ENCODE data around the gene TTC28. TPM values are rescaled to one million over a fixed set of nuclear protein-coding genes. Genes with fewer than 3 reads are reported as not detected.

TTC28 gene
- total RNA-seq, 1 experiment from 2014 or later: not detected

- TF ChIP-seq CTCF (IDR thresholded peaks at IDR 0.05; ENCODE audit: unreplicated experiment): no peak
- BruUV-seq (replicated peaks): no TSS peak
- no peak overlapping the region for H3K4me3 Mint-ChIP-seq (ENCODE audit: unreplicated experiment)
- no peak for DNase-seq (ENCODE audit: unreplicated experiment)
- peaks cover 9% of the 10 kb centered on the region for H3K4me1 Mint-ChIP-seq (ENCODE audit: insufficient read depth, unreplicated experiment)
- H3K36me3 Mint-ChIP-seq (ENCODE audit: insufficient read depth, unreplicated experiment): peaks cover 5% of the 10 kb centered on the region
- no peak overlapping the region for H3K27ac Mint-ChIP-seq (ENCODE audit: low read depth, unreplicated experiment)
- H3K9me3 Mint-ChIP-seq (ENCODE audit: unreplicated experiment): no peaks in the 10 kb centered on the region
- intact Hi-C loops (cut with micrococcal nuclease): no loop called here
- POLR2A ChIA-PET: interaction anchor here (0.5 kb wide), 1 partner anchor 37 kb away, joined by 5 read pairs; no protein-coding TSS in a partner anchor
- H3K27me3 Mint-ChIP-seq (ENCODE audit: insufficient read depth, unreplicated experiment): no peaks in the 10 kb centered on the region
- CTCF ChIA-PET: interaction anchor here (0.6 to 1.1 kb wide), 5 partner anchors 11 to 1801 kb away, joined by 3 read pairs; no protein-coding TSS in a partner anchor
These were observed 568.0 kb downstream of the TTC28 start for GRCh38 chr22:28111501-28112189.

GRCh38 chr22:28108851-28109250 lies 570.8 kb downstream of the TTC28 start:
- intact Hi-C loops (cut with micrococcal nuclease): no loop called here
- Mint-ChIP-seq H3K36me3 (ENCODE audit: insufficient read depth, unreplicated experiment) (peaks cover 5% of the 10 kb centered on the region), H3K4me3 (ENCODE audit: unreplicated experiment) (no peak overlapping the region), H3K4me1 (ENCODE audit: insufficient read depth, unreplicated experiment) (no peaks in the 10 kb centered on the region), H3K27ac (ENCODE audit: low read depth, unreplicated experiment) (no peak overlapping the region), H3K9me3 (ENCODE audit: unreplicated experiment) (no peaks in the 10 kb centered on the region), H3K27me3 (ENCODE audit: insufficient read depth, unreplicated experiment) (no peaks in the 10 kb centered on the region)
- CTCF ChIA-PET: no interaction called here
- no peak for DNase-seq (ENCODE audit: unreplicated experiment)
- no TSS peak for BruUV-seq (replicated peaks)
- POLR2A ChIA-PET: no interaction called here
- no peak for TF ChIP-seq CTCF (IDR thresholded peaks at IDR 0.05; ENCODE audit: unreplicated experiment)

- Mint-ChIP-seq H3K4me1 (ENCODE audit: insufficient read depth, unreplicated experiment) (no peaks in the 10 kb centered on the region), H3K36me3 (ENCODE audit: insufficient read depth, unreplicated experiment) (peaks cover 5% of the 10 kb centered on the region), H3K4me3 (ENCODE audit: unreplicated experiment) (no peak overlapping the region), H3K27me3 (ENCODE audit: insufficient read depth, unreplicated experiment) (no peaks in the 10 kb centered on the region), H3K27ac (ENCODE audit: low read depth, unreplicated experiment) (no peak overlapping the region), H3K9me3 (ENCODE audit: unreplicated experiment) (no peaks in the 10 kb centered on the region)
- ChIA-PET POLR2A (no interaction called here), CTCF (interaction anchor here (0.6 to 1.5 kb wide), 2 partner anchors 14 to 46 kb away, joined by 3 to 6 read pairs; no protein-coding TSS in a partner anchor)
- no peak for TF ChIP-seq CTCF (IDR thresholded peaks at IDR 0.05; ENCODE audit: unreplicated experiment)
- BruUV-seq (replicated peaks): no TSS peak
- intact Hi-C loops (cut with micrococcal nuclease): no loop called here
- DNase-seq (ENCODE audit: unreplicated experiment): no peak
These were observed 573.0 kb downstream of the TTC28 start for GRCh38 chr22:28106617-28107016.

- CTCF ChIA-PET: interaction anchor here (0.5 to 0.7 kb wide), 2 partner anchors 49 to 320 kb away, joined by 4 read pairs; no protein-coding TSS in a partner anchor
- Mint-ChIP-seq H3K9me3 (ENCODE audit: unreplicated experiment) (no peaks in the 10 kb centered on the region), H3K4me3 (ENCODE audit: unreplicated experiment) (no peak overlapping the region), H3K36me3 (ENCODE audit: insufficient read depth, unreplicated experiment) (peaks cover 5% of the 10 kb centered on the region), H3K27ac (ENCODE audit: low read depth, unreplicated experiment) (no peak overlapping the region), H3K27me3 (ENCODE audit: insufficient read depth, unreplicated experiment) (no peaks in the 10 kb centered on the region), H3K4me1 (ENCODE audit: insufficient read depth, unreplicated experiment) (no peaks in the 10 kb centered on the region)
- POLR2A ChIA-PET: no interaction called here
- intact Hi-C loops (cut with micrococcal nuclease): no loop called here
- TF ChIP-seq CTCF (IDR thresholded peaks at IDR 0.05; ENCODE audit: unreplicated experiment): no peak
- BruUV-seq (replicated peaks): no TSS peak
- DNase-seq (ENCODE audit: unreplicated experiment): no peak
These were observed 573.7 kb downstream of the TTC28 start for GRCh38 chr22:28105988-28106387.
